GM21526 (cell line): Measurements from ENCODE around the gene SH2D3A.
A peak's percentile ranks its signal among the peaks of the same experiment; 100 is the strongest.
"Not testable (repeated sequence)": the region's sequence is repeated elsewhere in the genome, so short reads cannot be mapped to it uniquely, and the experiment has no call there.

Experiments used
- ATAC-seq: cut with Tn5 transposase; IDR thresholded peaks from one replicate; pipeline ENCODE4 v1.9.1; 2021; ENCODE audit warnings: moderate library complexity; ENCODE audit not compliant: unreplicated experiment, low FRiP score

The SH2D3A gene

GRCh38 chr19:6767357-6768235 is at the start of gene SH2D3A:
SH2D3A (minus strand) TSS chr19:6767435; CDS start chr19:6763748, 3,687 bp downstream.
- peak; percentile 49 for ATAC-seq

GRCh38 chr19:6813659-6814058 is 46.4 kb upstream of the SH2D3A start:
- no peak for ATAC-seq

GRCh38 chr19:6812612-6813011 is 45.4 kb upstream of the SH2D3A start:
- no peak for ATAC-seq

GRCh38 chr19:6811906-6812305 is 44.7 kb upstream of the SH2D3A start:
- ATAC-seq = no peak

GRCh38 chr19:6811378-6811777 is 44.1 kb upstream of the SH2D3A start:
- ATAC-seq = no peak

- no peak for ATAC-seq
These were observed 42.0 kb upstream of the SH2D3A start for GRCh38 chr19:6809262-6809661.

GRCh38 chr19:6808494-6808893 is 41.3 kb upstream of the SH2D3A start:
- ATAC-seq = no peak

- no peak for ATAC-seq
These were observed 40.1 kb upstream of the SH2D3A start for GRCh38 chr19:6807291-6807690.

GRCh38 chr19:6806488-6806887 is 39.3 kb upstream of the SH2D3A start:
- ATAC-seq = no peak

- no peak for ATAC-seq
These were observed 35.8 kb upstream of the SH2D3A start for GRCh38 chr19:6803036-6803404.

- no peak for ATAC-seq
These were observed 35.3 kb upstream of the SH2D3A start for GRCh38 chr19:6802336-6803035.

- no peak for ATAC-seq
These were observed 34.4 kb upstream of the SH2D3A start for GRCh38 chr19:6801485-6802086.

GRCh38 chr19:6800991-6801484 is 33.8 kb upstream of the SH2D3A start:
- ATAC-seq = no peak

GRCh38 chr19:6800160-6800790 is 33.0 kb upstream of the SH2D3A start:
- not testable (repeated sequence) for ATAC-seq

- ATAC-seq = no peak
These were observed 30.4 kb upstream of the SH2D3A start for GRCh38 chr19:6797646-6798045.

GRCh38 chr19:6796278-6796677 is 29.0 kb upstream of the SH2D3A start:
- no peak for ATAC-seq

GRCh38 chr19:6794686-6795431 is 27.6 kb upstream of the SH2D3A start:
- no peak for ATAC-seq

- no peak for ATAC-seq
These were observed 26.7 kb upstream of the SH2D3A start for GRCh38 chr19:6793973-6794372.

GRCh38 chr19:6793411-6793810 is 26.2 kb upstream of the SH2D3A start:
- ATAC-seq = no peak

- no peak for ATAC-seq
These were observed 24.0 kb upstream of the SH2D3A start for GRCh38 chr19:6791237-6791636.
